OCI-LY3 (cell line): ENCODE results near the gene LTBP1.

Source experiments
- H2AFZ ChIP-seq: fragments of 200-600, 300-600 bp; shearing (Covaris generic); 2 replicates; pipeline ENCODE4 v1.6.0; 2014; ENCODE audit warnings: antibody characterized with exemption, low read depth, low read length
- H3K27ac ChIP-seq: fragments of 200-600, 300-600 bp; sonication (generic); 2 replicates; pipeline ENCODE4 v1.5.1; 2014; ENCODE audit warnings: mild to moderate bottlenecking, low read length, moderate library complexity, mixed read lengths
- H3K27me3 ChIP-seq: fragments of 200-600, 300-600 bp; sonication (generic); 2 replicates; pipeline ENCODE4 v1.6.1; 2014; ENCODE audit warnings: low read depth, low read length, mixed read lengths
- H3K36me3 ChIP-seq: fragments of 200-600, 300-600 bp; sonication (generic); replicated peaks from 2 replicates; pipeline ENCODE3; 2014; ENCODE audit warnings: low read depth, low read length, mixed read lengths
- H3K4me1 ChIP-seq: fragments of 300-600, 200-600 bp; sonication (generic); 2 replicates; pipeline ENCODE4 v1.6.1; 2014; ENCODE audit warnings: low read length, mixed read lengths
- H3K4me2 ChIP-seq: fragments of 200-600, 300-600 bp; sonication (generic); 2 replicates; pipeline ENCODE4 v1.6.1; 2014; ENCODE audit warnings: low read length, mixed read lengths
- H3K4me3 ChIP-seq: fragments of 300-600, 200-600 bp; sonication (generic); 2 replicates; pipeline ENCODE4 v1.5.1; 2014; ENCODE audit warnings: antibody characterized with exemption, mild to moderate bottlenecking, low read length, moderate library complexity
- H3K79me2 ChIP-seq: fragments of 300-600, 200-600 bp; shearing (Covaris generic); 2 replicates; pipeline ENCODE4 v1.6.1; 2014; ENCODE audit warnings: mild to moderate bottlenecking, low read length, mixed read lengths
- H3K9ac ChIP-seq: fragments of 300-600, 200-600 bp; shearing (Covaris generic); 2 replicates; pipeline ENCODE4 v1.6.0; 2014; ENCODE audit warnings: mild to moderate bottlenecking, low read length, moderate library complexity
- H3K9me3 ChIP-seq: fragments of 200-600, 300-600 bp; shearing (Covaris generic); 2 replicates; pipeline ENCODE4 v1.6.1; 2014; ENCODE audit warnings: low read length, mixed read lengths; ENCODE audit not compliant: insufficient read depth
- H4K20me1 ChIP-seq: fragments of 200-600, 300-600 bp; sonication (generic); 2 replicates; pipeline ENCODE4 v1.6.1; 2016; ENCODE audit warnings: low read length, mixed read lengths; ENCODE audit not compliant: insufficient read depth
- EZH2phosphoT487 ChIP-seq: fragments of 200-600 bp; shearing (Covaris generic); IDR thresholded peaks from 2 replicates; pipeline ENCODE4 v1.6.1; 2018; ENCODE audit warnings: antibody characterized with exemption, mixed run types, low read depth
- TF ChIP-seq, protein P1 (sequence below): fragments of 200-600, 300-600 bp; sonication (generic); IDR thresholded peaks from 2 replicates; pipeline ENCODE4 v1.5.1; 2014; ENCODE audit warnings: antibody characterized with exemption, low read length, low read depth

The LTBP1 gene

DNA sequence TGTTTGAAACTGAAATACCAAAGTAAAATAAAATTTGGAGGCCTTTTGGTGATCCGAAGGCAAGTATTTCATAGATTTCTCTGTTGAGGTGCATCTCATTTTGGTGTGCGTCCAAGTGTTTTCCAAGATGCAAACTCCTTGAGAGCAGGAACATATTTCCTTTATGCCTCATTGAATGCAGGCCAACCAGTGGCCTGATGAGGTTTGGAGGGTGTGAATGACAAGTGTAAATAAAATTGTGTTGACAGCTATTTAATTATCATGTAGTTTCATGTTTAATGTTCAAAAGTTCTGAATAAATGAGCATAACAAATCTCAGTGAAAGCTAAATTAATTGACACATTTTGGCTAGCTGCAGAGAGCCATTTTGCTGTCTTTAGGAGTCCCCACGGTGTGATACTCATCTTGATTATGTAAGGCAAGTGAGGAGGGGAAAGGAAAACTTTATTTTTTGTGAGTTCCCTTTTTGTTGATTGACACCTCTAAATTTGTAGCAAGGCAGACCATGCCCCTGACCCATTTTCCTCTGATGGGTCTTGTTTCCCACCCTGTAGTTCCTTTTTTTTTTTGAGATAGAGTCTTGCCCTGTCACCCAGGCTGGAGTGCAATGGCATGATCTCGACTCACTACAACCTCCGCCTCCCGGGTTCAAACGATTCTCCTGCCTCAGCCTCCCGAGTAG lies 6.3 kb upstream of the LTBP1 start:
- Histone ChIP-seq H4K20me1 (no peaks in the 10 kb centered on the region), H3K4me1 (peaks cover 14% of the 10 kb centered on the region), H3K9me3 (no peaks in the 10 kb centered on the region), H3K79me2 (no peaks in the 10 kb centered on the region), H3K27me3 (no peaks in the 10 kb centered on the region), H3K4me2 (no peak overlapping the region), H3K27ac (no peak overlapping the region), H3K9ac (no peak overlapping the region), H3K36me3 (no peaks in the 10 kb centered on the region), H2AFZ (no peak overlapping the region), H3K4me3 (no peak overlapping the region)
- TF ChIP-seq, protein P1, sequence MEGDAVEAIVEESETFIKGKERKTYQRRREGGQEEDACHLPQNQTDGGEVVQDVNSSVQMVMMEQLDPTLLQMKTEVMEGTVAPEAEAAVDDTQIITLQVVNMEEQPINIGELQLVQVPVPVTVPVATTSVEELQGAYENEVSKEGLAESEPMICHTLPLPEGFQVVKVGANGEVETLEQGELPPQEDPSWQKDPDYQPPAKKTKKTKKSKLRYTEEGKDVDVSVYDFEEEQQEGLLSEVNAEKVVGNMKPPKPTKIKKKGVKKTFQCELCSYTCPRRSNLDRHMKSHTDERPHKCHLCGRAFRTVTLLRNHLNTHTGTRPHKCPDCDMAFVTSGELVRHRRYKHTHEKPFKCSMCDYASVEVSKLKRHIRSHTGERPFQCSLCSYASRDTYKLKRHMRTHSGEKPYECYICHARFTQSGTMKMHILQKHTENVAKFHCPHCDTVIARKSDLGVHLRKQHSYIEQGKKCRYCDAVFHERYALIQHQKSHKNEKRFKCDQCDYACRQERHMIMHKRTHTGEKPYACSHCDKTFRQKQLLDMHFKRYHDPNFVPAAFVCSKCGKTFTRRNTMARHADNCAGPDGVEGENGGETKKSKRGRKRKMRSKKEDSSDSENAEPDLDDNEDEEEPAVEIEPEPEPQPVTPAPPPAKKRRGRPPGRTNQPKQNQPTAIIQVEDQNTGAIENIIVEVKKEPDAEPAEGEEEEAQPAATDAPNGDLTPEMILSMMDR, result no peak
- no peak for TF ChIP-seq EZH2phosphoT487

DNA sequence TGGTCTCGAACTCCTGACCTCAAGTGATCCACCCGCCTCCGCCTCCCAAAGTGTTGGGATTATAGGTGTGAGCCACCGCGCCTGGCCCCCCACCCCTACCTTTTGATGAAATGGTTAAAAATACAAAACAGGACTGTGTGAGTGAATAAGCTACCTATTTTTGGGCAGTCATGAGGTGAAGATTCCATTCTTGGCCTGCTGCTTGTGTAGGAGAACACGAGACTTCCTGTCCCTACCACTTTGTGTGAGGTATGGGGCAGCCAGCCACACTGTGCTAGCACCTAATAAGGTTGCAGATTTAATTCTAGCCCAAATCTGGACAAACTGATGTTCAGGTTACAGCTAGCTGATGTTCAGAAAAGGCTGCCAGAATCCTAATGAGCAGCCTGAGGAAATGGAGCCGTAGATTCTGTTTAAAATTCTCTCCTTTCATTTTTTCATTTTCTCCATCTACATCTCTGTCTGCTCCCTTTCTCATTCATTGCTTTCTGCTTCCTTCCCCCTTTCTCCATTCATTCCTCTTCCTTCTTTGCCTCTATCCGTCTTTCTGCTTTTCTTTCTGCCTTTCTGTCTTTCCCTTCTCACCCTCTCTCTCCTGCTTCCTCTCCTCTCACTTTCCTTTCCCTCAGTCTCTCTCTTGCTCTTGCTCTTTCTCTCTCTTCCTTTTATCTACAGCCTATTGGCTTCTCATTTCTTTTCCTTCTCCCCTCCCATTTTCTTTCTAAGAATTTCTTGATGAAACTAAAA lies 4.6 kb upstream of the LTBP1 start:
- H3K36me3 ChIP-seq, result no peaks in the 10 kb centered on the region
- H3K27ac ChIP-seq, result no peak overlapping the region
- H4K20me1 ChIP-seq, result no peaks in the 10 kb centered on the region
- no peaks in the 10 kb centered on the region for H3K79me2 ChIP-seq
- no peak overlapping the region for H3K4me3 ChIP-seq
- H2AFZ ChIP-seq, result no peak overlapping the region
- no peaks in the 10 kb centered on the region for H3K27me3 ChIP-seq
- no peak for TF ChIP-seq EZH2phosphoT487
- TF ChIP-seq, protein P1, result no peak
- H3K4me2 ChIP-seq, result no peak overlapping the region
- H3K4me1 ChIP-seq, result peaks cover 18% of the 10 kb centered on the region
- H3K9ac ChIP-seq, result no peak overlapping the region
- no peaks in the 10 kb centered on the region for H3K9me3 ChIP-seq

DNA sequence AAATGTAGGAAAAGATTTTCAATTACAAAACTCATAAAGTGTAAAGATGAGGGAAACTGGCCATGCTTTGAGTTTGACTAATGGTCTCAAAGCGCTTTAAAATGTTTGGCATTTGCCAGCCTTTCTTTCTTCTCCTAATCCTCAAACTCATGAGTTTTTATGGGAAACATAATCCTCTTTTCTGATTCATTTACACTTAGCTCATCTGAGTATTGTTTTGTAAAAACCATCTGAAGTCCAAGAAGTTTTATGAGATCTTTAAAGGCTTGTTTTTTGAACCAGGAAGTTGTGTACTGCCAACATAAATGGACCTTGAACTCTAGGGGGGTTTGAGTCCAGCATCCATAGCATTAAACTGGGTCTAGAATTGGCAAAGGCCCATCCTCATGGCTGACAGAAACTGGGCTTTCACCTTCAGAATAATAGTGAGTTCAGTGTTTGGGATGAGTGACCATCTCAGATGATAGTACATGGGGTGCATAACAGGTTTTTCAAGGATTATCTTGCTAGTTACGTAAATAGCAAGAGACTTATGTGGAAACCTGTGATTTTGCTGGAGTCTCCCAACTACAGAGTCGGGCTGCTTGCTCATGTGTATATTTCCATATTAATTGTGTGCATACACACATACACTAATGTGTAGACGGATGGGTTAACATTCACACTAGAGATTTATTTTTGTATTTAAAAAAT lies 3.8 kb upstream of the LTBP1 start:
- H3K9ac ChIP-seq, result no peak overlapping the region
- H3K27ac ChIP-seq, result no peak overlapping the region
- H3K27me3 ChIP-seq, result peaks cover under 1% of the 10 kb centered on the region; the same call in 1 of the 2 replicates
- H3K4me1 ChIP-seq, result peaks cover 16% of the 10 kb centered on the region
- no peaks in the 10 kb centered on the region for H3K36me3 ChIP-seq
- H3K9me3 ChIP-seq, result no peaks in the 10 kb centered on the region
- H3K79me2 ChIP-seq, result no peaks in the 10 kb centered on the region
- H4K20me1 ChIP-seq, result no peaks in the 10 kb centered on the region
- TF ChIP-seq, protein P1, result no peak
- no peak for TF ChIP-seq EZH2phosphoT487
- H2AFZ ChIP-seq, result no peak overlapping the region
- no peak overlapping the region for H3K4me2 ChIP-seq
- no peak overlapping the region for H3K4me3 ChIP-seq

DNA sequence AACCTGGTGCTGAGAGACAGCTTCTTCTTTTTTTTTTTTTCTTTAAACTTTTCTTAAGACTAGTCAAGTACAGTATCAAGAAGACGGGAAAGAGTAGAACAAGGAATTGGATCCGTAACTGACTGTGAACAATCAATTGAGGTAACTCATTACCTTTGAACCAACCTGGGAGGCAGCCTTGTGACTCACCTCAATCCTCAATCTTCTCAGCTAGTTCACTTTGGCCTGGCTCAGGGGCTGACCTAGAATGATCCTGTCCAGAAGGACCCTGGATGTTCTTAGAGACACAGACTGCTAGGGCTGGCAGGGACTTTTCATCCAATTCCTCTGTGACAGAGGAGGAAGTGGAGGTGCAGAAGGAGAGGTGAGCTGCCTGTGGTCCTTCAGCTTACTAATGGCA lies 1.5 kb upstream of the LTBP1 start:
- no peaks in the 10 kb centered on the region for H4K20me1 ChIP-seq
- no peak overlapping the region for H2AFZ ChIP-seq
- H3K27ac ChIP-seq, result no peak overlapping the region
- peaks cover 10% of the 10 kb centered on the region for H3K27me3 ChIP-seq
- H3K79me2 ChIP-seq, result no peaks in the 10 kb centered on the region
- no peak overlapping the region for H3K4me2 ChIP-seq
- no peaks in the 10 kb centered on the region for H3K36me3 ChIP-seq
- no peak overlapping the region for H3K4me3 ChIP-seq
- no peaks in the 10 kb centered on the region for H3K9me3 ChIP-seq
- H3K4me1 ChIP-seq, result peaks cover 8% of the 10 kb centered on the region
- TF ChIP-seq, protein P1, result no peak
- TF ChIP-seq EZH2phosphoT487, result no peak
- no peak overlapping the region for H3K9ac ChIP-seq
